ENCODE data around the gene ARIH1. TPM values are rescaled to one million over a fixed set of nuclear protein-coding genes. Genes with fewer than 3 reads are reported as not detected.

ARIH1 gene
- total and polyA plus RNA-seq, 2 donors (not counting 3 experiments of a cell fraction or from before 2014, with no cell fraction given), result 25.1 to 144 TPM

- dilution Hi-C loops (cut with MboI; ENCODE audit: extremely low pct_ligation_motif_present, low sequenced_read_pairs), result no loop called here
- Histone ChIP-seq H3K9me1 (replicated peaks; ENCODE audit: control insufficient read depth, extremely low read depth, insufficient read depth, low read length) (no peaks in the 10 kb centered on the region), H3K36me3 (ENCODE audit: control insufficient read depth in 2 of 2, extremely low read depth in 1 of 2, insufficient read depth in 2 of 2, low read length in 2 of 2) (no peaks in the 10 kb centered on the region), H3K4me2 (ENCODE audit: insufficient read depth, low read length) (no peak overlapping the region), H3K27me3 (ENCODE audit: control insufficient read depth in 2 of 2, insufficient read depth in 2 of 2, low read length in 2 of 2) (no peaks in the 10 kb centered on the region), H4K20me1 (replicated peaks; ENCODE audit: control insufficient read depth, extremely low read depth, insufficient read depth, low read length) (no peaks in the 10 kb centered on the region), H3K9ac (replicated peaks; ENCODE audit: extremely low read depth, insufficient read depth, low read length) (no peak overlapping the region), H3K9me3 (replicated peaks; ENCODE audit: control insufficient read depth, insufficient read depth, low read length) (no peaks in the 10 kb centered on the region), H3K4me1 (ENCODE audit: control insufficient read depth, extremely low read depth, insufficient read depth, low read length) (no peaks in the 10 kb centered on the region), H3K27ac (ENCODE audit: insufficient read depth, low read depth, low read length) (no peak overlapping the region), H3K79me2 (ENCODE audit: control insufficient read depth, insufficient read depth, low read length) (no peaks in the 10 kb centered on the region), H2AFZ (ENCODE audit: low read depth, low read length) (no peak overlapping the region), H3K4me3 (replicated peaks in 1 of 3; ENCODE audit: insufficient read depth in 1 of 3, low read depth in 1 of 3, low read length in 3 of 3) (no peak overlapping the region)
- FAIRE-seq (no peak), DNase-seq (ENCODE audit: low read depth, low spot score) (no peak)
- TF ChIP-seq MAX (IDR thresholded peaks at IDR 0.05; ENCODE audit: insufficient read depth, insufficient read length), result no peak
- no peak for TF ChIP-seq POLR2AphosphoS5 (IDR thresholded peaks at IDR 0.05; ENCODE audit: insufficient read depth, low read depth, low read length)
- no peak for TF ChIP-seq GATA2 (IDR thresholded peaks at IDR 0.05; ENCODE audit: insufficient read depth, insufficient read length, low read depth, low read length)
- TF ChIP-seq EZH2 (IDR thresholded peaks at IDR 0.05; ENCODE audit: borderline replicate concordance, low read depth, low read length, severe bottlenecking), result no peak
- TF ChIP-seq, protein P1, sequence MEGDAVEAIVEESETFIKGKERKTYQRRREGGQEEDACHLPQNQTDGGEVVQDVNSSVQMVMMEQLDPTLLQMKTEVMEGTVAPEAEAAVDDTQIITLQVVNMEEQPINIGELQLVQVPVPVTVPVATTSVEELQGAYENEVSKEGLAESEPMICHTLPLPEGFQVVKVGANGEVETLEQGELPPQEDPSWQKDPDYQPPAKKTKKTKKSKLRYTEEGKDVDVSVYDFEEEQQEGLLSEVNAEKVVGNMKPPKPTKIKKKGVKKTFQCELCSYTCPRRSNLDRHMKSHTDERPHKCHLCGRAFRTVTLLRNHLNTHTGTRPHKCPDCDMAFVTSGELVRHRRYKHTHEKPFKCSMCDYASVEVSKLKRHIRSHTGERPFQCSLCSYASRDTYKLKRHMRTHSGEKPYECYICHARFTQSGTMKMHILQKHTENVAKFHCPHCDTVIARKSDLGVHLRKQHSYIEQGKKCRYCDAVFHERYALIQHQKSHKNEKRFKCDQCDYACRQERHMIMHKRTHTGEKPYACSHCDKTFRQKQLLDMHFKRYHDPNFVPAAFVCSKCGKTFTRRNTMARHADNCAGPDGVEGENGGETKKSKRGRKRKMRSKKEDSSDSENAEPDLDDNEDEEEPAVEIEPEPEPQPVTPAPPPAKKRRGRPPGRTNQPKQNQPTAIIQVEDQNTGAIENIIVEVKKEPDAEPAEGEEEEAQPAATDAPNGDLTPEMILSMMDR (IDR thresholded peaks at IDR 0.05; ENCODE audit: extremely low read depth in 1 of 2, insufficient read depth in 1 of 2, low read depth in 1 of 2, low read length in 2 of 2), result no peak
- no peak for TF ChIP-seq POLR2A (IDR thresholded peaks at IDR 0.05; ENCODE audit: low read depth, low read length)
- no peak for TF ChIP-seq JUN (IDR thresholded peaks at IDR 0.05; ENCODE audit: borderline replicate concordance, insufficient read depth, insufficient read length, low read depth)
- TF ChIP-seq FOS (IDR thresholded peaks at IDR 0.05; ENCODE audit: borderline replicate concordance, insufficient read depth, low read length), result no peak
- no peak for TF ChIP-seq MYC (IDR thresholded peaks at IDR 0.05; ENCODE audit: low read depth, low read length)
- ChIA-PET POLR2A (no interaction called here), CTCF (no interaction called here)
- BruUV-seq (replicated peaks), result no TSS peak
- intact Hi-C loops (cut with micrococcal nuclease), result no loop called here
Measured at GRCh38 chr15:72592097-72592496, 118.0 kb downstream of the ARIH1 start.

Data from endothelial cell of umbilical vein (primary cell).